Calu3 (cell line): ENCODE data around the gene MDH1B. TPM values are rescaled to one million over a fixed set of nuclear protein-coding genes. Genes with fewer than 3 reads are reported as not detected.

ENCODE experiments used
- BruUV-seq: library from RNA; stranded (reverse); fragments of 400-500 nt; replicated peaks from 2 replicates; lab custom pipeline; 2021; lab: Mats Ljungman, UMichigan
- CTCF ChIA-PET: fragments of 300-600 bp; sonication (Branson Sonifier 250); formaldehyde crosslinking; loops from one replicate; lab custom pipeline; 2022; ENCODE audit warnings: antibody characterized with exemption; lab: Charles Lee
- DNase-seq: peaks from one replicate; pipeline ENCODE4 v3.0.0; 2022
- H3K27ac Mint-ChIP-seq: one replicate; pipeline ENCODE4 v1.8.0; 2022; ENCODE audit warnings: mixed read lengths; ENCODE audit not compliant: unreplicated experiment
- H3K27me3 Mint-ChIP-seq: one replicate; pipeline ENCODE4 v1.8.0; 2022; ENCODE audit warnings: mixed read lengths; ENCODE audit not compliant: unreplicated experiment
- H3K36me3 Mint-ChIP-seq: one replicate; pipeline ENCODE4 v1.8.0; 2022; ENCODE audit warnings: mild to moderate bottlenecking, moderate library complexity, mixed read lengths; ENCODE audit not compliant: insufficient read depth, unreplicated experiment
- H3K4me1 Mint-ChIP-seq: one replicate; pipeline ENCODE4 v1.8.0; 2022; ENCODE audit warnings: mild to moderate bottlenecking, low read depth, mixed read lengths; ENCODE audit not compliant: unreplicated experiment
- H3K4me3 Mint-ChIP-seq: one replicate; pipeline ENCODE4 v1.8.0; 2022; ENCODE audit warnings: mild to moderate bottlenecking, low read depth, moderate library complexity, mixed read lengths; ENCODE audit not compliant: unreplicated experiment
- H3K9me3 Mint-ChIP-seq: one replicate; pipeline ENCODE4 v1.8.0; 2022; ENCODE audit warnings: low read depth, mixed read lengths; ENCODE audit not compliant: unreplicated experiment
- intact Hi-C: fragments of 100-400 bp; cut with micrococcal nuclease; formaldehyde crosslinking; loops from one replicate; pipeline ENCODE4 v1.10.0; 2022; ENCODE audit not compliant: unreplicated experiment
- total RNA-seq: library from RNA; stranded (reverse); gene quantifications from 2 replicates; pipeline ENCODE4 v1.2.3, GENCODE V29; 2022
- TF ChIP-seq, protein P1 (sequence below): fragments of 200-600 bp; IDR thresholded peaks from one replicate; pipeline ENCODE4 v1.8.0; 2022; ENCODE audit warnings: antibody characterized with exemption; ENCODE audit not compliant: unreplicated experiment

MDH1B gene
- total RNA-seq, 1 experiment from 2014 or later: 0.94 TPM

DNA sequence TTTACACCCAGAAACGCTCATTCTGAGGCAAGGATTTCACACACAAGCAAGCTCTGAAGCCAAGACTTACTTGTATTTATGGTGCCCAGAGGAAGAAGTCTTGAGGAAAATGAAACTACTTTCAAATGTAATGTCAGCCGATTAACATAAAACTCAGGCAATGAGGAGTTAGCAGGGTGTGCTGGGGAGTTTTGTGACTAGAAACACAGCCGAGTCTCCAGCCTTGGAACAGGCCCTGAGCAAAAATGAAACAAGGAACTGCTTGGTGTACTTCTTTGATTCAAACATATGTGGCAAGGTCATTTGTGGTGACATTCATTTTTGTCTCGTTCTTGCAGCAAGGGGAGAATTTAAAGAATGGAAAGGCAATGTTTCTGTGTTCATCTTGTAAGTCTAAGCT lies 51.4 kb downstream of the MDH1B start:
- Mint-ChIP-seq H3K27ac (no peak overlapping the region), H3K9me3 (no peaks in the 10 kb centered on the region), H3K36me3 (no peaks in the 10 kb centered on the region), H3K4me3 (no peak overlapping the region), H3K4me1 (peaks cover 11% of the 10 kb centered on the region), H3K27me3 (peaks cover 13% of the 10 kb centered on the region)
- DNase-seq: no peak
- CTCF ChIA-PET: interaction anchor here (0.7 kb wide), 1 partner anchor 99 kb away, joined by 3 read pairs; no protein-coding TSS in a partner anchor
- TF ChIP-seq, protein P1, sequence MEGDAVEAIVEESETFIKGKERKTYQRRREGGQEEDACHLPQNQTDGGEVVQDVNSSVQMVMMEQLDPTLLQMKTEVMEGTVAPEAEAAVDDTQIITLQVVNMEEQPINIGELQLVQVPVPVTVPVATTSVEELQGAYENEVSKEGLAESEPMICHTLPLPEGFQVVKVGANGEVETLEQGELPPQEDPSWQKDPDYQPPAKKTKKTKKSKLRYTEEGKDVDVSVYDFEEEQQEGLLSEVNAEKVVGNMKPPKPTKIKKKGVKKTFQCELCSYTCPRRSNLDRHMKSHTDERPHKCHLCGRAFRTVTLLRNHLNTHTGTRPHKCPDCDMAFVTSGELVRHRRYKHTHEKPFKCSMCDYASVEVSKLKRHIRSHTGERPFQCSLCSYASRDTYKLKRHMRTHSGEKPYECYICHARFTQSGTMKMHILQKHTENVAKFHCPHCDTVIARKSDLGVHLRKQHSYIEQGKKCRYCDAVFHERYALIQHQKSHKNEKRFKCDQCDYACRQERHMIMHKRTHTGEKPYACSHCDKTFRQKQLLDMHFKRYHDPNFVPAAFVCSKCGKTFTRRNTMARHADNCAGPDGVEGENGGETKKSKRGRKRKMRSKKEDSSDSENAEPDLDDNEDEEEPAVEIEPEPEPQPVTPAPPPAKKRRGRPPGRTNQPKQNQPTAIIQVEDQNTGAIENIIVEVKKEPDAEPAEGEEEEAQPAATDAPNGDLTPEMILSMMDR: no peak
- intact Hi-C loops: no loop called here
- no TSS peak for BruUV-seq

DNA sequence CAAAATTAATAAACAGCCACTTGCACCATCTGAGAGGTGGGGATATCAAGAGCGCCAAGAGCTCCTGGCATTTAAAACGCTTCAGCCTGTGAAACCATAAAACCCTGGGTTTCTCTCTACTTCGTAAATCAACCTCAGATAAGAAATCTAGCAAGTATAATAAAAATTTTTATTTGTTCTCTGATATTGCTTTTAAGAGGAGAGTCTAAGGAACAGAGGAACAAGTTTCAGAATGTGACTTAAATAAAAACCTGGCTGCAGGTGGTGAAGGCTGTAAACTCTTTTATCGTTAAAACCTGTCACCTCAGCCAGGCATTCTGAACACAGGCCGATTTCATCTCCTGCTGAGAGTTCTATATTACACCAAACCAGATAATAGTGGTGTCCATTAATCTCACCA lies 56.8 kb downstream of the MDH1B start:
- H3K27ac Mint-ChIP-seq: no peak overlapping the region
- H3K27me3 Mint-ChIP-seq: no peaks in the 10 kb centered on the region
- no peak overlapping the region for H3K4me3 Mint-ChIP-seq
- TF ChIP-seq, protein P1: no peak
- no peaks in the 10 kb centered on the region for H3K36me3 Mint-ChIP-seq
- no peak for DNase-seq
- H3K4me1 Mint-ChIP-seq: peaks cover 3% of the 10 kb centered on the region
- no TSS peak for BruUV-seq
- intact Hi-C loops: no loop called here
- H3K9me3 Mint-ChIP-seq: no peaks in the 10 kb centered on the region
- CTCF ChIA-PET: no interaction called here

DNA sequence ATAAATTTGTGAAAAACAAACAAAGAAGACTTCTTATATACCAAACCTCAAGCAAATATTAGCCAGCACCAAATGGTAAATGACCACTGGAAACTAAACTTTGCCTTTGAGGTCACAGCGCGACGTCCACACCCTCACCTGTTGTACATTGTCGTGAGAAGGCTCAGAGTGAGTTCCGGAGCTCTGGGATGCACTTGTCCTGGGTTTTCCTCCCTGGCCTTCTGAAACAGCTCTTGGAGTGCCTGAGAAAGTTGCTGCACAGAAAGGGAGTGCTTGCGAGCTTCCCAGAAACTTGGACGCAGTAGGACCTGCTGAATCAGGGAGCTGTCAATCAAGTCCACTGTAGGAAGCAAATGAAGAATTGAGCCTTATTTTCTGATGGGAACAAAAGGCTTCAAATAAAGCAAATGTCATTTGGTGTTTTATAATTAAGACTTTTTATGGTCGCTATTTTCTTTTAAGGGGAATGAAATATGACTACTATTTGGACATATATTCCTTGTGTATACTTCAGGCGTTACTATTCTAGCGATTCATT lies 57.9 kb downstream of the MDH1B start:
- intact Hi-C loops: no loop called here
- Mint-ChIP-seq H3K4me3 (no peak overlapping the region), H3K4me1 (no peaks in the 10 kb centered on the region), H3K27me3 (peaks cover 5% of the 10 kb centered on the region), H3K36me3 (no peaks in the 10 kb centered on the region), H3K27ac (no peak overlapping the region), H3K9me3 (no peaks in the 10 kb centered on the region)
- CTCF ChIA-PET: no interaction called here
- TF ChIP-seq, protein P1: no peak
- BruUV-seq: no TSS peak
- no peak for DNase-seq

DNA sequence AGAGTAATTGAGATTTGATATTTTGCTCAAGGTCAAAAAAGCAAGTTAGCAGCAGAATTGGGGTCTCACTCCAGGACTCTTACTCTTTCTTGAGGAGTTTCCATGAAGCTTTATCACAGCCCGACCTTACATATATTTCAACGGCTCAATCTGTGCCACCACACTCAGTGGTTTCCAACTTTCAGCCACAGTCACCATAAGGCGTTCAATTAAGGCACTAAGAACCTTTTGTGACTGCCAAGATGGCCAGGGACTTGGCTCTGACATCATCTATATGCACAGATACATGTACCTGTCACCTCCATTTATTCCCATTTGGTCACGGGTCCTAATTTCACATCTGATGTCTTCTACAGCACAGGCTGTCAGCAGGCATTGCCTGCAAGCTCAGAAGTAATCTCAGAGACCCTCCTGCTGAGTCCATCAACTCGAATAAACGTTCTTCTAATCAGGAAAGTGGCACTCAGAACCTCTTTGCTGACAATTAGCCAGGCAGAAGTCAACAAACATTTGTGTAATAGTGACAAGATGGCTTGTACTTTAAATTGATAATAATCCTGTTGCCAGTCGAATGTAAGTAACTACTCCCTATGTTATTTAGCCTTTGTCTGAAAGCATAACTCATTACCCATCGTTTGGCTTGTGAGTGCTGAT lies 63.0 kb downstream of the MDH1B start:
- no peak for DNase-seq
- no peaks in the 10 kb centered on the region for H3K4me1 Mint-ChIP-seq
- intact Hi-C loops: no loop called here
- CTCF ChIA-PET: no interaction called here
- H3K27me3 Mint-ChIP-seq: peaks cover 18% of the 10 kb centered on the region
- no peaks in the 10 kb centered on the region for H3K9me3 Mint-ChIP-seq
- H3K36me3 Mint-ChIP-seq: no peaks in the 10 kb centered on the region
- TF ChIP-seq, protein P1: no peak
- no peak overlapping the region for H3K4me3 Mint-ChIP-seq
- no peak overlapping the region for H3K27ac Mint-ChIP-seq
- BruUV-seq: no TSS peak
